Sigmoid colon (tissue), 4 donors: Measurements from ENCODE around the gene IL21R.

Experiments used
- POLR2A ChIP-seq, 2 donors: fragments of 450-650 bp; IDR thresholded peaks; one replicate each; pipeline ENCODE4 v1.6.1; 2016; ENCODE audit warnings: antibody characterized with exemption in 2 of 2, mild to moderate bottlenecking in 2 of 2, moderate library complexity in 2 of 2
- POLR2AphosphoS5 ChIP-seq, 4 donors: sonication (generic); formaldehyde crosslinking; IDR thresholded peaks; one replicate each; pipeline ENCODE4 v1.6.1; 2017; ENCODE audit warnings: antibody characterized with exemption in 4 of 4

GRCh38 chr16:27430512-27430911 lies 28.5 kb downstream of the IL21R start:
- TF ChIP-seq POLR2AphosphoS5 (IDR thresholded peaks at IDR 0.05) (no peak), POLR2A (IDR thresholded peaks at IDR 0.05) (no peak)
